GM18867 (cell line): ENCODE data around the gene DCP2.
"Not testable (repeated sequence)": the region's sequence is repeated elsewhere in the genome, so short reads cannot be mapped to it uniquely, and the experiment has no call there.

ENCODE experiments used
- ATAC-seq: cut with Tn5 transposase; IDR thresholded peaks from one replicate; pipeline ENCODE4 v1.9.1; 2021; ENCODE audit warnings: mild to moderate bottlenecking, moderate library complexity; ENCODE audit not compliant: unreplicated experiment

Gene DCP2

GRCh38 chr5:112976432-112977309 lies at the start of gene DCP2:
Gene DCP2, plus strand, starts transcription at chr5:112976798. Its CDS starts 136 bp downstream, at chr5:112976934.
- ATAC-seq = peak; percentile 96

- peak; percentile 84 for ATAC-seq
Observed at GRCh38 chr5:112929336-112930081, 47.1 kb upstream of the DCP2 start.

DNA sequence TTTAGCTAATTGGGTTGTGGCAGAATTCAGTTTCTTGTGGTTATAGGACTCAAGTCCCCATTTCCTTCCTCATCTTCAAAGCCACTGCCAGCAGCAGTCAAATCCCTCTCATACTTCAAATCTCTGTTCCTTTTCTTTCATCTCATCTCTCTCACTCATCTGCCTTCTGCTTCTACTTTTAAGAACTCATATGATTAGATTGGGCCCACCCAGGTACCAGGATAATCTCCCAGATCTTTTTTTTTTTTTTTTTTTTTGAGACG lies 46.6 kb upstream of the DCP2 start:
- peak; percentile 45 for ATAC-seq

GRCh38 chr5:112931473-112931872 lies 45.1 kb upstream of the DCP2 start:
- no peak for ATAC-seq

- ATAC-seq = no peak
Observed at GRCh38 chr5:112933105-112933504, 43.5 kb upstream of the DCP2 start.

DNA sequence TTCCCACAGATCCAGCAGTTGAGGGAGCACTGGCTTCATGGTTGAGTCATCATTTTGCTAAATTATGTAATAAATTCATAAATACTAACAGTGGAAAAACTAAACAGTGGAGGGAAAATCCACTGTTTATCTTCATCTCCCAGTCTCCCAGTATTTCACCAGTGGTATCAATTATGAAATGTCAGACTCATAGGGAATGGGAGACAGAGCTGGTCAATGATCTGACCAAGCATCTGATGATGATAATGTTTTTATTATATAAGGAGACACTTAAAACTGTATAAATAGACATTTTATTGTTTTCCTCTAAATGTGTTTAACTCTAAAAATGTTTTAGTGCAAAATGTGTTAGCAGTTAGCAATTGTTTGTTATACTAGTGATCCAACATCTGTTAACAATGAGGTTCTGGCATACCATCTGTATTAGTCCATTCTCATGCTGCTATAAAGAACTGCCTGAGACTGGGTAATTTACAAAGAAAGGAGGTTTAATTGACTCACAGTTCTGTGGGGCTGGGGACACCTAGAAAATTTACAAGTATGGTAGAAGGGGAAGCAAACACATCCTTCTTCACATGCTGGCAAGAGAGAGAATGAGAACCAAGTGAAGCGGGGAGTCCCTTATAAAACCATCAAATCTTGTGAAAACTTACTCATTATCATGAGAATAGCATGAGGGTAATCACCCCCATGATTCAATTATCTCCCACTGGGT lies 42.8 kb upstream of the DCP2 start:
- ATAC-seq = no peak

DNA sequence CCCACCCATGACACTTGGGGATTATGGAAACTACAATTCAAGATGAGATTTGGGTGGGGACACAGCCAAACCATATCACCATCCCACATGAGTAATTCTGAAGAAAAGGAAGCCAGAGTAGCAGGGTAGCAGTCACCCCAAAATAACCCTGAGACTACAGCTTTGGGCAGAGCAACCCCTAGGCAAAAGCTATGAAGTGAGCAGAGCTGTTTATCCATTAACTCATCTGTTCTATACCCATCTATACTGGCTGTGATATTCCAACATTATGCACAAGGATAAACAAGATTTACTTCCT lies 42.3 kb upstream of the DCP2 start:
- ATAC-seq = no peak

- ATAC-seq = no peak
Observed at GRCh38 chr5:112935675-112936074, 40.9 kb upstream of the DCP2 start.

- no peak for ATAC-seq
Observed at GRCh38 chr5:112938286-112938685, 38.3 kb upstream of the DCP2 start.

DNA sequence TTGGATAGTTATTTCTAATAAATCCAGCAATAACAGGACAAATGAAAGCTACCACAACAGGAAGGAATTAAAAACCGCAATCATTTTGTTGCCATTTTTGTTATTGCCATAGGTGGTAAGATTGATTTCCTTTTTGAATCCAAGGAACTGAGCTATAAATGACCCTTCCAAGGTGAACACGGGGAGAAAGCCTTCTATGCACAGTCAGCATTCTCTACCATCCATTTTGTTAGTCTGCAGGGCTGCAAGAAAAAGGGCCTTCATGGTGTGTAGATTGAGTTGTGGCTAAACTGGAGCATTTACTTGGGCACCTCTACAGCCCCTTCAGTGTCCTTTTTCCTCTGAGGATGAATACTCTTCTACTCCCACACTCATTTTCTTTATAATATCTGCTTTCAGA lies 35.9 kb upstream of the DCP2 start:
- ATAC-seq = no peak

DNA sequence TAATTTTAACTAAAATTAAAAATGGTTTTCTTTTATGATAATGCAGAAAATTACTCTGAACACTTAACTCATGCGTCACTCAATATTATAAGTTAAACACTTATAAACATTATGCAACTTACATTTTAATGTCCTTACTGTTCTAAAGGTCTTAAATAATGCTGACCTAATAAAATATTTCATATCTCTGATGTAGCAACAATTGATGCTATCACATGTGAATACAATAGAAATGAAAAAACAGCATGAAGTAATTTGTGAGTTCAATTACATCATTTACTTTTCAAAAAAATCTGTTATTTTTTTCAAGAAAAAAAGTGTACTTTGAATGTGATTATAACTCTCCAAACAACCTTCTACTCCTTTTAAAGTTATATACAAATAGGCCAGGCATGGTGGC lies 28.1 kb upstream of the DCP2 start:
- no peak for ATAC-seq

DNA sequence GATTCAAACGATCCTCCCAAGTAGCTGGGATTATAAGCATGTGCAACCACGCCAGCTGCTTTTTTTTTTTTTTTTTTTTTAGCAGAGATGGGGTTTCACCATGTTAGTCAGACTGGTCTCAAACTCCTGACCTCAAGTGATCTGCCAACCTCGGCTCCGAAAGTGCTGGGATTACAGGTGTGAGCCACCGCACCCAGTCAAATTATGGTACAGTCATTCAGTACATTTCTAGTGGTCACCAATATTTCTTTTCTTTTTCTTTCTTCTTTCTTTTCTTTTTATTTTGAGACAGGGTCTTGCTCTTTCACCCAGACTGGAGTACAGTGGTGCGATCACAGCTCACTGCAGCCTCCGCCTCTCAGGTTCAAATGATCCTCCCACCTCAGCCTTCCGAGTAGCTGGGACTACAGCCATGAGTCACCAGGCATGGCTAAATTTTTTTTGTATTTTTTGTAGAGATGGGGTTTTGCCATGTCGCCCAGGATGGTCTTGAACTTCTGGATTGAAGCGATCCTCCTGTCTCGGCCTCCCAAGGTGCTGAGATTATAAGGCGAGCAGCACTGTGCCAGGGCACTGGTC lies 25.4 kb upstream of the DCP2 start:
- peak; percentile 95 for ATAC-seq

DNA sequence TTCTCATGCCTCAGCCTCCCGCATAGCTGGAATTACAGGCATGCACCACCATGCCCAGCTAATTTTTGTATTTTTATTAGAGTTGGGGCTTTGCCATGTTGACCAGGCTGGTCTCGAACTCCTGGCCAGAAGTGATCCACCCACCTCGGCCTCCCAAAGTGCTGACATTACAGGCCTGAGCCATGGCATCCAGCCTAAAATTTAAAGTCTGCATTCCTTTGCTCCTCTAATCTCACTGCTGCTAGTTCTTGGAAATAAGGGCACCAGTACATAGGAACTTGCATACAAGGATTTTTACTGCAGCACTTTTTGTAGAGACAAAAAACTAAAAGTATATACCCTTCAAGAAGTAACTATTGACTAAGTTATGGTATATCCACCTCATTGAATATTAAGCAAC lies 20.0 kb upstream of the DCP2 start:
- no peak for ATAC-seq

DNA sequence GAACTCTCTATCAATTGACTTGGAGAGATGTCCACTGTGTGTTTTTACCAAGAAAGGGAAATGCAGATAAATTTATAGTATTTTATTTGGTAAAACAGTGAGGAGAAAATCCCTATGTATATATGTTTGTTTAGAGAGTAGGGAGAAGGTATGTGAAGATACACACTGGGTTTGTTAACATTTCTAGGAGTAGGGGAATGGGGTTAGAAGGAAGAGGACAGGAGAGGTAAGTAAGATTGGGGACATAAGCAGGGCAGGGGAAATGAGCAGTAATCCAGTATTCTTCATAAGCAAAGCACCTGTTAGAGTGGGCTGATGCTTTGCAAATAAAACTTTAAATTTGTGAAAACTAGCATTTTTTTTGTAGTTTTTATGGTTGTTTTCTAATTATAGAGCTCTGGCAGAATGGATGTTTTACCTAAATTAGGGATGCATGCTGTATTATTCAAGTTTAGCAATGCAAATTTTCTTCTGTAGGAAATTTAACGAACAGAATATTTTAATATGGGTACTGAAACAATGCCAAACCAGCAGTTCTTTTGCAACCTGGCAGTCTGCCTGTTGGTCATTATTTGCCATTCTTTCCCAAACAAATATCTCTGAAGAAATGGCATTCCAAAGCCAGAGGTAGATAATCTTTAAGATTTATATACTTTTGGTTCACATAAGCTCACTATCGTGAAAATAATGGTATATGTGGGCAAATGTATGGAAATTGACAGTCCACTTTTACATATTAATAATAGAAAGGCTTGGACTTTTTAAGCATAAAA lies 19.4 kb upstream of the DCP2 start:
- ATAC-seq = no peak

GRCh38 chr5:112958093-112959088 lies 18.2 kb upstream of the DCP2 start:
- ATAC-seq = peak; percentile 92

GRCh38 chr5:112959872-112960271 lies 16.7 kb upstream of the DCP2 start:
- ATAC-seq = not testable (repeated sequence)

DNA sequence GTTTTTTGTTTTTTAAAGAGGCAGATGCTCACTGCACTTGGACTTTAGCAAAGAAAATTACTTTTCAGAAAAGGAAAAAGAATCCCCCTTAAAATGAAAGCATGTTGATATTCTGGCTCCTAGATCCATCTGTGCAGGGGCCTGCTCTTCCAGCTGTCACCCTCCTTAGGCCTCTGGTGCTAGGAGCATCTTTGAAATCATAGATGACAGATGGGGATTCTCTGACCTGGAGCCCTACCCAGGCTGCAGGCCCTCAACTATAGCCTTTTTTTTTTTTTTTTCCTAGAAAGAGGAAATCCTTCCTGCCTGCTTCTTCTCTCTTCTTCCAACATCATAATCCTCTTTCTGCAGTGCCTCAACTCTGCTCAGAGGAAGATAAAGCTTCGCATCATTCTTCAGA lies 16.3 kb upstream of the DCP2 start:
- ATAC-seq = no peak

GRCh38 chr5:112960863-112961504 lies 15.6 kb upstream of the DCP2 start:
- ATAC-seq = no peak

DNA sequence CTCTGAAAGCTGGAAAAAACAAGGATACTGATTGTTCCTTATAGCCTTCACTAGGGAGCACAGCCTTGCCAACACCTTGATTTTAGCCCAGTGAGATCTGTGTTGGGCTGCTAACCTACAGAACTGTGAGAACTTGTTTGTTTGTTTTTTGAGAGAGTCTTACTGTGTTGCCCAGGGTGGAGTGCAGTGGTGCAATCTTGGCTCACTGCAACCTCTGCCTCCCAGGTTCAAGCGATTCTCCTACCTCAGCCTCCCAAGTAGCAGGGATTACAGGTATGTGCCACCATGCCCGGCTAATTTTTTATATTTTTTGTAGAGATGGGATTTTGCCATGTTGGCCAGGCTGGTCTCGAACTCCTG lies 13.2 kb upstream of the DCP2 start:
- not testable (repeated sequence) for ATAC-seq
